Chondrocyte (in vitro differentiated cells): ENCODE results near the gene MEST. TPM values are rescaled to one million over a fixed set of nuclear protein-coding genes. Genes with fewer than 3 reads are reported as not detected.
"Not testable (repeated sequence)": the region's sequence is repeated elsewhere in the genome, so short reads cannot be mapped to it uniquely, and the experiment has no call there.

Experiments
- DNase-seq: peaks from one replicate; pipeline ENCODE4 v3.0.0; 2021; ENCODE audit warnings: mixed read lengths, low spot score
- H3K27ac Mint-ChIP-seq: one replicate; pipeline ENCODE4 v1.8.0; 2021; ENCODE audit warnings: mild to moderate bottlenecking, moderate library complexity, mixed read lengths; ENCODE audit not compliant: unreplicated experiment
- H3K27me3 Mint-ChIP-seq: 2 replicates; pipeline ENCODE4 v1.8.0; 2021; ENCODE audit warnings: low read depth, mixed read lengths
- H3K36me3 Mint-ChIP-seq: 2 replicates; pipeline ENCODE4 v1.8.0; 2021; ENCODE audit warnings: low read depth, mixed read lengths
- H3K4me1 Mint-ChIP-seq: 2 replicates; pipeline ENCODE4 v1.8.0; 2021; ENCODE audit warnings: low read depth, mild to moderate bottlenecking, mixed read lengths
- H3K4me3 Mint-ChIP-seq: one replicate; pipeline ENCODE4 v1.8.0; 2021; ENCODE audit warnings: mild to moderate bottlenecking, moderate library complexity, mixed read lengths; ENCODE audit not compliant: unreplicated experiment
- H3K9me3 Mint-ChIP-seq: 2 replicates; pipeline ENCODE4 v1.8.0; 2021; ENCODE audit warnings: low read depth, mixed read lengths
- CTCF ChIP-seq: fragments of 200-600 bp; sonication (generic); IDR thresholded peaks from 2 replicates; pipeline ENCODE4 v1.5.0; 2021; ENCODE audit warnings: antibody characterized with exemption, mild to moderate bottlenecking, moderate library complexity
- total RNA-seq: library from RNA; stranded (reverse); gene quantifications from 3 replicates; pipeline ENCODE4 v1.2.1, GENCODE V29; 2021

The MEST gene
- total RNA-seq, 1 donor from 2014 or later: 62.1 TPM

GRCh38 chr7:130506358-130506757, 14.5 kb downstream of the MEST start:
- H3K4me3 Mint-ChIP-seq: no peak overlapping the region
- no peak for TF ChIP-seq CTCF
- peaks cover 33% of the 10 kb centered on the region for H3K36me3 Mint-ChIP-seq
- H3K9me3 Mint-ChIP-seq: no peaks in the 10 kb centered on the region
- no peaks in the 10 kb centered on the region for H3K4me1 Mint-ChIP-seq
- no peak overlapping the region for H3K27ac Mint-ChIP-seq
- no peak for DNase-seq
- no peaks in the 10 kb centered on the region for H3K27me3 Mint-ChIP-seq

GRCh38 chr7:130512038-130512437, 20.2 kb downstream of the MEST start:
- H3K36me3 Mint-ChIP-seq: peaks cover 11% of the 10 kb centered on the region
- H3K4me3 Mint-ChIP-seq, H3K27me3 Mint-ChIP-seq: not testable (repeated sequence)

GRCh38 chr7:130513447-130513846, 21.6 kb downstream of the MEST start:
- DNase-seq: no peak
- H3K4me1 Mint-ChIP-seq: no peaks in the 10 kb centered on the region
- peaks cover 3% of the 10 kb centered on the region for H3K36me3 Mint-ChIP-seq
- H3K27ac Mint-ChIP-seq: no peak overlapping the region
- no peaks in the 10 kb centered on the region for H3K27me3 Mint-ChIP-seq
- no peak overlapping the region for H3K4me3 Mint-ChIP-seq
- no peaks in the 10 kb centered on the region for H3K9me3 Mint-ChIP-seq
- TF ChIP-seq CTCF: no peak

More at GRCh38 chr7:130512038-130512437, 20.2 kb downstream of the MEST start:
- H3K9me3 Mint-ChIP-seq, DNase-seq, H3K27ac Mint-ChIP-seq, H3K4me1 Mint-ChIP-seq: not testable (repeated sequence)

- Mint-ChIP-seq H3K4me3 (no peak overlapping the region), H3K4me1 (no peaks in the 10 kb centered on the region), H3K27ac (no peak overlapping the region), H3K9me3 (no peaks in the 10 kb centered on the region), H3K27me3 (no peaks in the 10 kb centered on the region), H3K36me3 (no peaks in the 10 kb centered on the region)
- TF ChIP-seq CTCF: no peak
- no peak for DNase-seq
Observed at GRCh38 chr7:130515315-130516040, 23.6 kb downstream of the MEST start.

- TF ChIP-seq CTCF: no peak
- Mint-ChIP-seq H3K4me1 (no peaks in the 10 kb centered on the region), H3K4me3 (no peak overlapping the region), H3K27me3 (no peaks in the 10 kb centered on the region), H3K27ac (no peak overlapping the region), H3K9me3 (no peaks in the 10 kb centered on the region), H3K36me3 (no peaks in the 10 kb centered on the region)
- no peak for DNase-seq
Observed at GRCh38 chr7:130521258-130521951, 29.5 kb downstream of the MEST start.

GRCh38 chr7:130523519-130524125, 31.7 kb downstream of the MEST start:
- not testable (repeated sequence) for H3K9me3 Mint-ChIP-seq, DNase-seq, H3K4me1 Mint-ChIP-seq, H3K36me3 Mint-ChIP-seq, H3K4me3 Mint-ChIP-seq, H3K27ac Mint-ChIP-seq, H3K27me3 Mint-ChIP-seq
